HEK293 (cell line): ENCODE results near the gene SIK3.

Experiments
- CTCF ChIA-PET: fragments of 350-600 bp; formaldehyde crosslinking; extraction: SDS; loops from one replicate; lab custom pipeline; 2021; ENCODE audit warnings: antibody characterized with exemption; lab: Yijun Ruan, JAX
- POLR2A ChIA-PET: fragments of 300-600 bp; formaldehyde crosslinking; extraction: SDS; loops from one replicate; lab custom pipeline; 2020; ENCODE audit warnings: antibody characterized with exemption, inconsistent platforms; lab: Yijun Ruan, JAX
- H3K27ac ChIP-seq: fragments of 200-500 bp; sonication (Bioruptor generic); 2 replicates; pipeline ENCODE4 v1.5.1; 2014; ENCODE audit warnings: low read depth, low read length, control low read depth, inconsistent platforms; ENCODE audit errors: extremely low read depth
- H3K36me3 ChIP-seq, 2 experiments: fragments of 200-500 bp in 1 of 2; sonication (Bioruptor generic) in 1 of 2; 1 replicate in 1 of 2; 2 replicates in 1 of 2; pipeline ENCODE4 v1.5.1; 2014 to 2017; ENCODE audit warnings: inconsistent platforms in 2 of 2, low read length in 2 of 2; ENCODE audit not compliant: control insufficient read depth in 2 of 2, insufficient read depth in 1 of 2
- H3K4me1 ChIP-seq: fragments of 200-500 bp; sonication (Bioruptor generic); 2 replicates; pipeline ENCODE4 v1.5.1; 2014; ENCODE audit warnings: mild to moderate bottlenecking, low read length, inconsistent platforms; ENCODE audit not compliant: control insufficient read depth, insufficient read depth
- H3K4me3 ChIP-seq: 2 replicates; pipeline ENCODE4 v1.5.1; 2011; ENCODE audit warnings: low read depth, mild to moderate bottlenecking, control low read depth, low read length, moderate library complexity
- H3K9me3 ChIP-seq: fragments of 200-500 bp; sonication (Bioruptor generic); 2 replicates; pipeline ENCODE4 v1.5.1; 2014; ENCODE audit warnings: low read depth, low read length, inconsistent platforms; ENCODE audit not compliant: control insufficient read depth, insufficient read depth
- HOXA7 ChIP-seq: sonication (generic); formaldehyde crosslinking; IDR thresholded peaks from 2 replicates; pipeline ENCODE4 v1.8.1; 2022; ENCODE audit warnings: missing genetic modification reagents, borderline replicate concordance
- KLF10 ChIP-seq: fragments of 450-650 bp; IDR thresholded peaks from 2 replicates; pipeline ENCODE4 v1.5.1; 2018; ENCODE audit warnings: missing biosample characterization, mild to moderate bottlenecking, missing genetic modification characterization
- OSR2 ChIP-seq: fragments of 450-650 bp; formaldehyde crosslinking; IDR thresholded peaks from 2 replicates; pipeline ENCODE4 v1.5.1; 2016; ENCODE audit warnings: missing biosample characterization, missing genetic modification characterization
- PRDM1 ChIP-seq: fragments of 450-650 bp; formaldehyde crosslinking; IDR thresholded peaks from 2 replicates; pipeline ENCODE4; 2016; ENCODE audit warnings: missing biosample characterization, missing genetic modification characterization
- ZBTB8A ChIP-seq: fragments of 450-650 bp; formaldehyde crosslinking; IDR thresholded peaks from 2 replicates; pipeline ENCODE4 v1.5.1; 2016; ENCODE audit warnings: missing biosample characterization, missing genetic modification characterization
- ZNF114 ChIP-seq: fragments of 450-650 bp; formaldehyde crosslinking; IDR thresholded peaks from 2 replicates; pipeline ENCODE4 v1.5.0; 2017; ENCODE audit warnings: missing biosample characterization, missing genetic modification characterization
- ZNF121 ChIP-seq: fragments of 450-650 bp; formaldehyde crosslinking; IDR thresholded peaks from 2 replicates; pipeline ENCODE4 v1.5.1; 2016; ENCODE audit warnings: missing biosample characterization, missing genetic modification characterization
- ZNF146 ChIP-seq: fragments of 450-650 bp; formaldehyde crosslinking; IDR thresholded peaks from 2 replicates; pipeline ENCODE4 v1.5.1; 2016; ENCODE audit warnings: missing biosample characterization, missing genetic modification characterization
- ZNF157 ChIP-seq: fragments of 450-650 bp; formaldehyde crosslinking; IDR thresholded peaks from 2 replicates; pipeline ENCODE4 v1.5.1; 2016; ENCODE audit warnings: missing biosample characterization, missing genetic modification characterization
- ZNF174 ChIP-seq: fragments of 450-650 bp; formaldehyde crosslinking; IDR thresholded peaks from 2 replicates; pipeline ENCODE4 v1.5.0; 2017; ENCODE audit warnings: missing biosample characterization, mild to moderate bottlenecking, missing genetic modification characterization
- ZNF184 ChIP-seq: fragments of 450-650 bp; IDR thresholded peaks from 2 replicates; pipeline ENCODE4 v1.5.1; 2018; ENCODE audit warnings: missing biosample characterization, mild to moderate bottlenecking, missing genetic modification characterization
- ZNF23 ChIP-seq: fragments of 450-650 bp; formaldehyde crosslinking; IDR thresholded peaks from 2 replicates; pipeline ENCODE4 v1.5.1; 2016; ENCODE audit warnings: missing biosample characterization, missing genetic modification characterization, borderline replicate concordance
- ZNF24 ChIP-seq: fragments of 450-650 bp; formaldehyde crosslinking; IDR thresholded peaks from 2 replicates; pipeline ENCODE4 v1.5.1; 2016; ENCODE audit warnings: missing biosample characterization, missing genetic modification characterization
- ZNF292 ChIP-seq: fragments of 450-650 bp; formaldehyde crosslinking; IDR thresholded peaks from 2 replicates; pipeline ENCODE4 v1.5.1; 2016; ENCODE audit warnings: low read depth, missing biosample characterization, missing genetic modification characterization, borderline replicate concordance
- ZNF302 ChIP-seq: fragments of 450-650 bp; formaldehyde crosslinking; IDR thresholded peaks from 2 replicates; pipeline ENCODE4 v1.5.1; 2016; ENCODE audit warnings: missing biosample characterization, missing genetic modification characterization, low read depth
- ZNF335 ChIP-seq: fragments of 450-650 bp; formaldehyde crosslinking; conservative IDR thresholded peaks from 2 replicates; pipeline ENCODE4 v1.5.1; 2016; ENCODE audit warnings: missing biosample characterization, missing genetic modification characterization
- ZNF354C ChIP-seq: fragments of 450-650 bp; formaldehyde crosslinking; IDR thresholded peaks from 2 replicates; pipeline ENCODE4 v1.5.1; 2016; ENCODE audit warnings: missing biosample characterization, missing genetic modification characterization, low read depth, borderline replicate concordance
- ZNF37A ChIP-seq: fragments of 450-650 bp; IDR thresholded peaks from 2 replicates; pipeline ENCODE4 v1.5.1; 2018; ENCODE audit warnings: missing biosample characterization, missing genetic modification characterization
- ZNF530 ChIP-seq: fragments of 450-650 bp; formaldehyde crosslinking; IDR thresholded peaks from 2 replicates; pipeline ENCODE4 v1.5.1; 2016; ENCODE audit warnings: low read depth, missing biosample characterization, missing genetic modification characterization
- ZNF555 ChIP-seq: fragments of 450-650 bp; formaldehyde crosslinking; conservative IDR thresholded peaks from 2 replicates; pipeline ENCODE4 v1.5.1; 2017; ENCODE audit warnings: missing biosample characterization, mild to moderate bottlenecking, missing genetic modification characterization, inconsistent platforms
- ZNF621 ChIP-seq: fragments of 450-650 bp; formaldehyde crosslinking; IDR thresholded peaks from 2 replicates; pipeline ENCODE4 v1.5.1; 2017; ENCODE audit warnings: missing biosample characterization, missing genetic modification characterization
- ZNF670 ChIP-seq: fragments of 450-650 bp; formaldehyde crosslinking; IDR thresholded peaks from 2 replicates; pipeline ENCODE4 v1.5.1; 2016; ENCODE audit warnings: missing biosample characterization, missing genetic modification characterization, low read depth
- ZNF791 ChIP-seq: fragments of 450-650 bp; formaldehyde crosslinking; IDR thresholded peaks from 2 replicates; pipeline ENCODE4 v1.5.1; 2016; ENCODE audit warnings: missing biosample characterization, missing genetic modification characterization
- ZSCAN30 ChIP-seq: fragments of 450-650 bp; IDR thresholded peaks from 2 replicates; pipeline ENCODE4 v1.5.1; 2018; ENCODE audit warnings: missing biosample characterization, mild to moderate bottlenecking, missing genetic modification characterization, moderate library complexity
- TF ChIP-seq, protein P1 (sequence below): fragments of 450-650 bp; formaldehyde crosslinking; IDR thresholded peaks from 2 replicates; pipeline ENCODE4 v1.5.1; 2016; ENCODE audit warnings: missing biosample characterization, missing genetic modification characterization, borderline replicate concordance
- TF ChIP-seq, protein P2 (sequence below): fragments of 450-650 bp; formaldehyde crosslinking; IDR thresholded peaks from 2 replicates; pipeline ENCODE4 v1.5.1; 2016; ENCODE audit warnings: missing biosample characterization, missing genetic modification characterization, low read depth

The SIK3 gene

DNA sequence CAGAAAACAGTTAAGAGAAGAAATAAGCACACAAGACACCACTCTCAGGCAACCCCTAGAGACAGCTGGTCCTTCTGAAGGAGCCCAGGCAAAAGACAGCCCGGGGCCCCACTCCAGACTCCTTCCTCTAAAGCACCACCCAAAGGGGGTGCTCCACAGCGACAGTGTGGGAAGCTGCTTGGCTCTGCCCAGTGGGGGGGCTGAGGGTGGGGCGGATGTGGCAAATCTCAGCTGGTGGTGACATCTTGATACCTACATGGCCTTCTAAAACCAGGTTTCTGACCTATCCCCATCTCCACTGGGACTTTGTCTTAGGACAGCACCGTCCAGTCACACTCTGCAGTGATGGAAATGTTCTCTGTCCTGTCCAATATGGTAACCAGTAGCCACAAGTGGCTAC is 250.6 kb downstream of the SIK3 start (continued):
- TF ChIP-seq ZNF791 (tag by site-specific recombination): no peak
- TF ChIP-seq ZNF670 (tag by site-specific recombination): no peak
- TF ChIP-seq, protein P1, sequence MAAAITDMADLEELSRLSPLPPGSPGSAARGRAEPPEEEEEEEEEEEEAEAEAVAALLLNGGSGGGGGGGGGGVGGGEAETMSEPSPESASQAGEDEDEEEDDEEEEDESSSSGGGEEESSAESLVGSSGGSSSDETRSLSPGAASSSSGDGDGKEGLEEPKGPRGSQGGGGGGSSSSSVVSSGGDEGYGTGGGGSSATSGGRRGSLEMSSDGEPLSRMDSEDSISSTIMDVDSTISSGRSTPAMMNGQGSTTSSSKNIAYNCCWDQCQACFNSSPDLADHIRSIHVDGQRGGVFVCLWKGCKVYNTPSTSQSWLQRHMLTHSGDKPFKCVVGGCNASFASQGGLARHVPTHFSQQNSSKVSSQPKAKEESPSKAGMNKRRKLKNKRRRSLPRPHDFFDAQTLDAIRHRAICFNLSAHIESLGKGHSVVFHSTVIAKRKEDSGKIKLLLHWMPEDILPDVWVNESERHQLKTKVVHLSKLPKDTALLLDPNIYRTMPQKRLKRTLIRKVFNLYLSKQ (tag by site-specific recombination): no peak
- no peak for TF ChIP-seq ZSCAN30 (tag by site-specific recombination)
- no peak for TF ChIP-seq ZBTB8A (tag by site-specific recombination)
- no peak for TF ChIP-seq ZNF157 (tag by site-specific recombination)
- TF ChIP-seq ZNF184 (tag by site-specific recombination): no peak

DNA sequence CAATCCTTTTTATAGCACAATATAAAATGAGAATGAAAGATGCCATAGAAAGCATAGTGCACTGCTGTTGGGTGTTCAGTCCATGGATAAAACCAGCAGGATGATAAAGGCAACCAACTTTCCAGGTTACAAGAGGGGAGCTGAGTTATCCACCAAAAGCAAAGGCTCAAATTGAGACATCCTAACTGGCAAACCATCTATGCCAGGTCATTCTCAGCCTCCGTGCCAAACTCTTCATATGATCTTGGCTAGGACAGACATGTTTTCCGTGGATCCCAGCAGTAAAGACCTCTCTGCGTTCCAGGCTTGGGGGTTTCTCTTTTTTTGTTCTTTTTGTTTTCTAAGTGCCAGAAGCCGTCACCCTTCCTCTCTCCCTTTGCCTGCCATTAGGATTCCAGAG is 253.5 kb downstream of the SIK3 start:
- Histone ChIP-seq H3K27ac (no peak overlapping the region), H3K4me1 (no peaks in the 10 kb centered on the region), H3K9me3 (no peaks in the 10 kb centered on the region), H3K36me3 (peaks cover 0 to 63% of the 10 kb centered on the region in 2 experiments; a peak in 1 of 3 replicates)
- CTCF ChIA-PET: interaction anchor here (2.2 kb wide), 1 partner anchor 9 kb away, joined by 6 read pairs; no protein-coding TSS in a partner anchor
- POLR2A ChIA-PET: no interaction called here
- TF ChIP-seq KLF10 (tag by site-specific recombination): no peak
- TF ChIP-seq HOXA7 (CRISPR knock-in tag): no peak
- TF ChIP-seq, all 188 proteins: peak for 0
- no peak overlapping the region for H3K4me3 ChIP-seq

DNA sequence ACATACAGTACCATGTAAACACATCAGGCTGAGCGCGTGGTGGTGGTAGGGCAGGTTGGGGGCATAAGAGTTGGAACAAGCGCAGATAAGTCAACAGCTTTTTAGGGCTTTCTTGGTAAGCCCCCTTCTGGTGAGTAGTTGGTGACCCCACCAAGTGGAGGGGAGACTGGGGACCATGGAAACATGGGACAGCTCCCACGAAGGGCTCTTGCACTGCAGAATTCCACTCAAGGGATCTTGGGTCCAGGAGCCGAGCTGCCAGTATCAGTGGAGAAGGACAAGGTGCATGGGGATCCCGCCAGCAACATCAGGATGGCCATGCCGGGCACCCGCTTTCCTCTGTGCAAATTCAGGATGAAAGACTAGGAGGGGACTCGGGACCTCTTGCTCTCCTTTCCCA is 254.6 kb downstream of the SIK3 start:
- CTCF ChIA-PET: no interaction called here
- no peak for TF ChIP-seq PRDM1
- no peak for TF ChIP-seq ZNF23 (tag by site-specific recombination)
- TF ChIP-seq ZNF121: no peak
- no peak for TF ChIP-seq ZNF621 (tag by site-specific recombination)
- TF ChIP-seq ZNF354C (tag by site-specific recombination): no peak
- Histone ChIP-seq H3K27ac (no peak overlapping the region), H3K4me3 (no peak overlapping the region), H3K9me3 (no peaks in the 10 kb centered on the region), H3K4me1 (no peaks in the 10 kb centered on the region), H3K36me3 (peaks cover 0 to 52% of the 10 kb centered on the region in 2 experiments; a peak in 1 of 3 replicates)
- POLR2A ChIA-PET: interaction anchor here (0.6 kb wide), 1 partner anchor 123 kb away, joined by 4 read pairs; no protein-coding TSS in a partner anchor

DNA sequence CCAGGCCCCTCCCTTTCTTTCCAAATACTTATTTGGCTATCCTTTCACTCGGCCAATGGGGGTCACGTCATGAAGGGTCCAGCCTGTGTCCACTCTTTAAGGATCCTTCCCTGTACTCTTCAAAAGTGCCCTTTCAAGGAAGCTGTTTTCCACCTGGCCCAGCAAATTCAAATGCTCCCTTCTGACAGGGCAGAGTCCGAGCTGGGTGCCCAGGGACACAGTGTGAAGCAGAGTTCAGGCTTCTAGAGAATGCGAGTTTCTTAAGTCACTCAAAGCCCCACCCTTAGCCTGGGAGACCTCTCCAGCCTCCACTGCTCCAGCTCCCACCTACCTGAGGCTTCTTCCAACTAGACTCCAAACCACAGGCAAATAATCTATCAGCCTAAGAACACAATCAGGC is 255.3 kb downstream of the SIK3 start:
- H3K27ac ChIP-seq: no peak overlapping the region
- no peaks in the 10 kb centered on the region for H3K4me1 ChIP-seq
- peaks cover 0 to 47% of the 10 kb centered on the region in 2 experiments; a peak in 1 of 3 replicates for H3K36me3 ChIP-seq
- no peak overlapping the region for H3K4me3 ChIP-seq
- no peak for TF ChIP-seq ZNF174 (tag by site-specific recombination)
- no peak for TF ChIP-seq ZNF530
- TF ChIP-seq ZNF114: no peak
- POLR2A ChIA-PET: interaction anchor here (0.6 kb wide), 1 partner anchor 124 kb away, joined by 4 read pairs; no protein-coding TSS in a partner anchor
- CTCF ChIA-PET: interaction anchor here (1.2 kb wide), 1 partner anchor 52 kb away, joined by 3 read pairs; no protein-coding TSS in a partner anchor
- no peaks in the 10 kb centered on the region for H3K9me3 ChIP-seq

DNA sequence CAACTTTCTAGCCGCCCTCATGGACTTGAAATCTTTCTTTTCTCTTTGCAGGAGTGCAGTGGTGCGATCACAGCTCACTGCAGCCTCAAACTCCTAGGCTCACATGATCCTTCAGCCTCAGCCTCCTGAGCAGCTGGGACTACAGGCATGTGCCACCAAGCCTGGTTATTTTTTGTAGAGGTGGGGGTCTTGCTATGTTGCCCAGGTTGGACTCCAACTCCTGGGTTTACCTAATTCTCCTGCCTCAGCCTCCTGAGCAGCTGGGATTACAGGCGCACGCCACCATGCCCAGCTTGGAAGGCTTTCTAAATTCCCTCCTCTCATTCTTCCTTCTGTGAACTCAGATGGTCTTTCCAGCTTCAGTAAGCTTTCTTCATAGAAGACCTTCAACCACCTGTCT is 256.1 kb downstream of the SIK3 start:
- H3K9me3 ChIP-seq: no peaks in the 10 kb centered on the region
- ChIA-PET CTCF (interaction anchor here (1.2 to 1.4 kb wide), 2 partner anchors 51 to 264 kb away, joined by 3 to 5 read pairs; no protein-coding TSS in a partner anchor), POLR2A (interaction anchor here (0.7 kb wide), 1 partner anchor 307 kb away, joined by 3 read pairs; no protein-coding TSS in a partner anchor)
- peaks cover 0 to 39% of the 10 kb centered on the region in 2 experiments; a peak in 1 of 3 replicates for H3K36me3 ChIP-seq
- no peaks in the 10 kb centered on the region for H3K4me1 ChIP-seq
- H3K27ac ChIP-seq: no peak overlapping the region
- H3K4me3 ChIP-seq: no peak overlapping the region
- TF ChIP-seq ZNF146: no peak
- no peak for TF ChIP-seq ZNF335
- no peak for TF ChIP-seq OSR2 (tag by site-specific recombination)
- no peak for TF ChIP-seq ZNF292 (tag by site-specific recombination)
- no peak for TF ChIP-seq ZNF24 (tag by site-specific recombination)
- TF ChIP-seq, protein P2, sequence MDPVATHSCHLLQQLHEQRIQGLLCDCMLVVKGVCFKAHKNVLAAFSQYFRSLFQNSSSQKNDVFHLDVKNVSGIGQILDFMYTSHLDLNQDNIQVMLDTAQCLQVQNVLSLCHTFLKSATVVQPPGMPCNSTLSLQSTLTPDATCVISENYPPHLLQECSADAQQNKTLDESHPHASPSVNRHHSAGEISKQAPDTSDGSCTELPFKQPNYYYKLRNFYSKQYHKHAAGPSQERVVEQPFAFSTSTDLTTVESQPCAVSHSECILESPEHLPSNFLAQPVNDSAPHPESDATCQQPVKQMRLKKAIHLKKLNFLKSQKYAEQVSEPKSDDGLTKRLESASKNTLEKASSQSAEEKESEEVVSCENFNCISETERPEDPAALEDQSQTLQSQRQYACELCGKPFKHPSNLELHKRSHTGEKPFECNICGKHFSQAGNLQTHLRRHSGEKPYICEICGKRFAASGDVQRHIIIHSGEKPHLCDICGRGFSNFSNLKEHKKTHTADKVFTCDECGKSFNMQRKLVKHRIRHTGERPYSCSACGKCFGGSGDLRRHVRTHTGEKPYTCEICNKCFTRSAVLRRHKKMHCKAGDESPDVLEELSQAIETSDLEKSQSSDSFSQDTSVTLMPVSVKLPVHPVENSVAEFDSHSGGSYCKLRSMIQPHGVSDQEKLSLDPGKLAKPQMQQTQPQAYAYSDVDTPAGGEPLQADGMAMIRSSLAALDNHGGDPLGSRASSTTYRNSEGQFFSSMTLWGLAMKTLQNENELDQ (tag by site-specific recombination): no peak
- TF ChIP-seq ZNF302 (tag by site-specific recombination): no peak
- no peak for TF ChIP-seq ZNF37A
- no peak for TF ChIP-seq ZNF555 (tag by site-specific recombination)
